Type B pancreatic cell (in vitro differentiated cells): ENCODE data around the gene TENT5D. TPM values are rescaled to one million over a fixed set of nuclear protein-coding genes. Genes with fewer than 3 reads are reported as not detected.
"Not testable (repeated sequence)": the region's sequence is repeated elsewhere in the genome, so short reads cannot be mapped to it uniquely, and the experiment has no call there.

Experiments
- DNase-seq: peaks from one replicate; pipeline ENCODE4 v3.0.0; 2021; ENCODE audit warnings: mixed read lengths; ENCODE audit not compliant: unreplicated experiment; ENCODE audit errors: extremely low spot score
- H3K27ac Mint-ChIP-seq: 2 replicates; pipeline ENCODE4 v1.8.0; 2021; ENCODE audit warnings: mild to moderate bottlenecking, mixed read lengths
- H3K27me3 Mint-ChIP-seq: 2 replicates; pipeline ENCODE4 v1.8.0; 2021; ENCODE audit warnings: mixed read lengths
- H3K36me3 Mint-ChIP-seq: 2 replicates; pipeline ENCODE4 v1.8.0; 2021; ENCODE audit warnings: mixed read lengths
- H3K4me1 Mint-ChIP-seq: one replicate; pipeline ENCODE4 v1.8.0; 2021; ENCODE audit warnings: mixed read lengths; ENCODE audit not compliant: unreplicated experiment
- H3K4me3 Mint-ChIP-seq: 2 replicates; pipeline ENCODE4 v1.8.0; 2021; ENCODE audit warnings: mild to moderate bottlenecking, mixed read lengths
- H3K9me3 Mint-ChIP-seq: 2 replicates; pipeline ENCODE4 v1.8.0; 2021; ENCODE audit warnings: mixed read lengths
- long read RNA-seq: library from polyadenylated mRNA; unstranded; transcript quantifications from one replicate; pipeline ENCODE4 v2.0.0, GENCODE V29; 2020
- total RNA-seq: library from RNA; stranded (reverse); gene quantifications from 2 replicates; pipeline ENCODE4 v1.2.1, GENCODE V29; 2021; ENCODE audit warnings: low replicate concordance
- TF ChIP-seq, protein P1 (sequence below): fragments of 200-600 bp; sonication (generic); conservative IDR thresholded peaks from 2 replicates; pipeline ENCODE4 v1.5.0; 2021; ENCODE audit warnings: antibody characterized with exemption, mild to moderate bottlenecking

TENT5D gene
- not detected in 2 replicates for total RNA-seq
- long read RNA-seq = 0 reads

DNA sequence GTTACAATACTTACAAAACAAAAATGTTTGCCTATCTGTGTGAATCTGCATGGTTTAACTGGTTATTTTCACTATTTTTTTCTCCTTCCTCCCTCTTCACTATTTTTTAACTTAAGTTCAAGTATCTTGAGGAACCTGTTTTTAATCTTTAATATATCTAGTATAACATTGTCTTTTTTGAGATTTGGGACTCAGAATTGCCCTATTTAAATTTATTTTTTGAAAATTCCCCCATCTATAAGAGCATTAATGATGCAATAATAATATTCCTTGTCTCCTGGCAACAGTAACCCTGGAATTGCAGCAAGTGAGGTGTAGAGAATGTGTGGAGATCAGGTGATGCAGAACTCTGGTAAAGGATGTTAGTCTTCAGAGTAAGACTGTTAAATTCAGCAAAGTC, at the start of gene TENT5D:
Gene TENT5D (plus strand): TSS at position 301 of the 400 bp plus-strand sequence. CDS start 22,093 bp downstream, outside the sequence.
- Mint-ChIP-seq H3K4me1 (no peaks in the 10 kb centered on the region), H3K9me3 (peaks cover 5% of the 10 kb centered on the region), H3K4me3 (no peak within 1 kb of the TSS), H3K27ac (no peak within 1 kb of the TSS), H3K36me3 (no peaks in the 10 kb centered on the region), H3K27me3 (no peaks in the 10 kb centered on the region)
- no peak for DNase-seq
- TF ChIP-seq, protein P1, sequence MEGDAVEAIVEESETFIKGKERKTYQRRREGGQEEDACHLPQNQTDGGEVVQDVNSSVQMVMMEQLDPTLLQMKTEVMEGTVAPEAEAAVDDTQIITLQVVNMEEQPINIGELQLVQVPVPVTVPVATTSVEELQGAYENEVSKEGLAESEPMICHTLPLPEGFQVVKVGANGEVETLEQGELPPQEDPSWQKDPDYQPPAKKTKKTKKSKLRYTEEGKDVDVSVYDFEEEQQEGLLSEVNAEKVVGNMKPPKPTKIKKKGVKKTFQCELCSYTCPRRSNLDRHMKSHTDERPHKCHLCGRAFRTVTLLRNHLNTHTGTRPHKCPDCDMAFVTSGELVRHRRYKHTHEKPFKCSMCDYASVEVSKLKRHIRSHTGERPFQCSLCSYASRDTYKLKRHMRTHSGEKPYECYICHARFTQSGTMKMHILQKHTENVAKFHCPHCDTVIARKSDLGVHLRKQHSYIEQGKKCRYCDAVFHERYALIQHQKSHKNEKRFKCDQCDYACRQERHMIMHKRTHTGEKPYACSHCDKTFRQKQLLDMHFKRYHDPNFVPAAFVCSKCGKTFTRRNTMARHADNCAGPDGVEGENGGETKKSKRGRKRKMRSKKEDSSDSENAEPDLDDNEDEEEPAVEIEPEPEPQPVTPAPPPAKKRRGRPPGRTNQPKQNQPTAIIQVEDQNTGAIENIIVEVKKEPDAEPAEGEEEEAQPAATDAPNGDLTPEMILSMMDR = no peak

DNA sequence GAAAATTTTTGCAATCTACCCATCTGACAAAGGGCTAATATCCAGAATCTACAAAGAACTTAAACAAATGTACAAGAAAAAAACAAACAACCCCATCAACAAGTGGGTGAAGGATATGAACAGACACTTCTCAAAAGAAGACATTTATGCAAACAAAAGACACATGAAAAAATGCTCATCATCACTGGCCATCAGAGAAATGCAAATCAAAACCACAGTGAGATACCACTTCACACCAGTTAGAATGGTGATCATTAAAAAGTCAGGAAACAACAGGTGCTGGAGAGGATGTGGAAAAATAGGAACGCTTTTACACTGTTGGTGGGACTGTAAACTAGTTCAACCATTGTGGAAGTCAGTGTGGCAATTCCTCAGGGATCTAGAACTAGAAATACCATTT, 34.6 kb upstream of the TENT5D start:
- not testable (repeated sequence) for H3K4me3 Mint-ChIP-seq, H3K27me3 Mint-ChIP-seq, H3K4me1 Mint-ChIP-seq, H3K27ac Mint-ChIP-seq, H3K36me3 Mint-ChIP-seq, DNase-seq, H3K9me3 Mint-ChIP-seq

DNA sequence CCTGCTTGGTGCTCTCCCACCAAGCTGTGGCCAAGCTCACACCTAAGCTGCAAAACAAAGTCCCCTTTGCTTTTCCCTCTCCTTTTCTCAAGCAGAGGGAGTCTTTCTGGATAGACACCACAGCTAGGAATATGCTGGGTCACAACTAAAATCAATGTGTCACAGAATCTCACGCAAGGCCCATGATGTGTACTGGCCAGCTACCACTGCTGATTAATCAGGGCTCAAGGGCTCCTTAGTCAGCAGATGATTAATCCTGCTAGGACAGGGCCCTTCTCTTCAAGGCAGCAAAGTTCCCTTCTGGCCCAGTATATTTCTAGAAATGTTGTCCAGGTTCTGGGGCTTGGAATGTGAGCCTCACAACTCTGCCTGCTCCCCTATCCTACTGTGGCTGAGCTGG, 32.0 kb upstream of the TENT5D start:
- Mint-ChIP-seq H3K4me1 (no peaks in the 10 kb centered on the region), H3K36me3 (no peaks in the 10 kb centered on the region), H3K27me3 (no peaks in the 10 kb centered on the region), H3K9me3 (no peaks in the 10 kb centered on the region), H3K27ac (no peak overlapping the region), H3K4me3 (no peak overlapping the region)
- no peak for DNase-seq
- TF ChIP-seq, protein P1 = no peak

DNA sequence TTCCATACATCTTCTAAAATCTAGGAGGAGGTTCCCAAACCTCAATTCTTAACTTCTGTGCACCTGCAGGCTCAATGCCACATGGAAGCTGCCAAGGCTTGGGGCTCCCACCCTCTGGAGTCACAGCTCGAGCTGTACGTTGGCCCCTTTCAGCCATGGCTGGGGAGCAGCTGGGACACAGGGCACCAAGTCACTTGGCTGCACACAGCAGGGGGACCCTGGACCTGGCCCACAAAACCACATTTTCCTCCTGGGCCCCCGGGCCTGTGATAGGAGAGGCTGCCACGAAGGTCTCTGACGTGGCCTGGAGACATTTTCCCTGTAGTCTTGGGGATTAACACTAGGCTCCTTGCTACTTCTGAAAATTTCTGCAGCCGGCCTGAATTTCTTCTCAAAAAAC, 8.2 kb upstream of the TENT5D start:
- DNase-seq = no peak
- Mint-ChIP-seq H3K4me3 (no peak overlapping the region), H3K27ac (no peak overlapping the region), H3K27me3 (no peaks in the 10 kb centered on the region), H3K4me1 (no peaks in the 10 kb centered on the region), H3K36me3 (no peaks in the 10 kb centered on the region), H3K9me3 (no peaks in the 10 kb centered on the region)
- TF ChIP-seq, protein P1 = no peak

DNA sequence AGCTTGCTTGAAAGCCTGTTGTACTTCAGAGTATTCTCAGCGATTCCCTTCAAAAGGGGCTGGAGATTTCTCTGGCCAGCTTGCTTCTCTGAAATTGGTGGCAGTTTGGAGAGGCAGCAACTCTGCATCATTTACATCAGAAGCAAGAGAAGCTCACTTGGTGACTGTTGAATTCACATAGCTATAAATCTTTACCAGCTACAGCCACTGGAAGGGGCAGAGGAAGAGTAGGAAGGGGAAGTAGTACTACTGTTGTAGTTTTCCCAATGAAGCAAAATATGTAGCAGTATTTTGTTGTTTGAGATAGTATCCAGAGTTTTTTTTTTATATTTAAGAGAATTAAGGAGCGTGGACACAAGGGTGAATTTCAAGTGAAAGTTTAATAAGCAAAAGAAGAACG, 2.8 kb downstream of the TENT5D start:
- peaks cover 5% of the 10 kb centered on the region for H3K9me3 Mint-ChIP-seq
- no peak overlapping the region for H3K4me3 Mint-ChIP-seq
- no peak for DNase-seq
- no peak overlapping the region for H3K27ac Mint-ChIP-seq
- H3K4me1 Mint-ChIP-seq = no peaks in the 10 kb centered on the region
- no peaks in the 10 kb centered on the region for H3K36me3 Mint-ChIP-seq
- TF ChIP-seq, protein P1 = no peak
- no peaks in the 10 kb centered on the region for H3K27me3 Mint-ChIP-seq

DNA sequence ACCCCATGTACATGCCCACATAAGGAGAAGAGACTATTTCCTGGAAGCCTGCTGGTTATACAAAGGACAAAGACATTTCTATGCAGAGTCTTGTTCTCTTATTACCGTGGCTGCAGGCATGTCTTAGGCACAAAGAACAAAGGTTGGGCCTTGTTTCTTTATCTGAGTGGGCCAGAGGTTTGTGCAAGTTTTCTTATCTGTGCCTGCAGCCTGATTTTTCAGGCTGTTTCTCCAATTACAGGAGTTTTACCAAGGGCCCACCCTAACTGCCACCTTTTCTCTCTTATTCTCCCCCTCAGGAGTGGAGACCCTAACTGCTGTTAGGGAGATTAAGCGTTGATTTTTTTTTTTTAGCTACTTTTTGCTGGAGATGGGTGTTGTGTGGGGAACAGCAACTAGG, 3.5 kb downstream of the TENT5D start:
- no peak overlapping the region for H3K4me3 Mint-ChIP-seq
- peaks cover 5% of the 10 kb centered on the region for H3K9me3 Mint-ChIP-seq
- no peak for DNase-seq
- no peaks in the 10 kb centered on the region for H3K4me1 Mint-ChIP-seq
- TF ChIP-seq, protein P1 = no peak
- H3K27ac Mint-ChIP-seq = no peak overlapping the region
- H3K36me3 Mint-ChIP-seq = no peaks in the 10 kb centered on the region
- H3K27me3 Mint-ChIP-seq = no peaks in the 10 kb centered on the region
